Brain pericyte (primary cell): Measurements from ENCODE around the gene CAB39.

Experiments
- DNase-seq: peaks from one replicate; pipeline ENCODE4 v3.0.0-alpha.2; 2012; ENCODE audit warnings: low read depth, low spot score

Gene CAB39

GRCh38 chr2:230863031-230863430 lies 150.4 kb downstream of the CAB39 start:
- DNase-seq, result no peak

- no peak for DNase-seq
These were observed 150.9 kb downstream of the CAB39 start for GRCh38 chr2:230863442-230864121.

- no peak for DNase-seq
These were observed 151.5 kb downstream of the CAB39 start for GRCh38 chr2:230864122-230864604.

- no peak for DNase-seq
These were observed 152.1 kb downstream of the CAB39 start, which contains the start of gene ITM2C for GRCh38 chr2:230864605-230865306. TSS of gene ITM2C (plus strand) at chr2:230864942. CDS start at chr2:230865026, 84 bp downstream.

GRCh38 chr2:230865307-230865765 lies 152.7 kb downstream of the CAB39 start:
- no peak for DNase-seq

- DNase-seq, result no peak
These were observed 153.4 kb downstream of the CAB39 start for GRCh38 chr2:230865766-230866755.

GRCh38 chr2:230866756-230867523 lies 154.3 kb downstream of the CAB39 start:
- DNase-seq, result no peak

- DNase-seq, result no peak
These were observed 155.7 kb downstream of the CAB39 start for GRCh38 chr2:230868161-230868946.

GRCh38 chr2:230868947-230869913 lies 156.6 kb downstream of the CAB39 start:
- DNase-seq, result peak; percentile 41

GRCh38 chr2:230869914-230870543 lies 157.4 kb downstream of the CAB39 start:
- no peak for DNase-seq
